SK-N-SH (cell line): ENCODE data around the gene VIPR2. TPM values are rescaled to one million over a fixed set of nuclear protein-coding genes. Genes with fewer than 3 reads are reported as not detected.

ENCODE experiments used
- CTCF ChIA-PET: fragments of 300-600, 350-600 bp; formaldehyde crosslinking; extraction: SDS; loops from one replicate; lab custom pipeline; 2021; lab: Yijun Ruan, JAX
- POLR2A ChIA-PET: fragments of 350-600 bp; sonication (Branson Sonifier 250); formaldehyde crosslinking; extraction: SDS; loops from one replicate; lab custom pipeline; 2020; ENCODE audit warnings: antibody characterized with exemption, inconsistent platforms; lab: Yijun Ruan, JAX
- DNase-seq: peaks from one replicate; pipeline ENCODE4 v3.0.0; 2012
- H2AFZ ChIP-seq: fragments of 200-600 bp; sonication (generic); 2 replicates; pipeline ENCODE4 v1.8.1; 2016; ENCODE audit warnings: antibody characterized with exemption, mild to moderate bottlenecking, low read depth
- H3F3A ChIP-seq: fragments of 200-600 bp; sonication (generic); replicated peaks from 2 replicates; pipeline ENCODE3; 2016; ENCODE audit warnings: antibody characterized with exemption, mild to moderate bottlenecking; ENCODE audit not compliant: insufficient read depth
- H3K27ac ChIP-seq, 2 experiments: fragments of 200-500 bp in 1 of 2; fragments of 200-600 bp in 1 of 2; sonication (Bioruptor generic) in 1 of 2; sonication (generic), shearing (Covaris generic) in 1 of 2; 2 replicates each; pipeline versions ENCODE4 v1.5.1 to v1.6.1; 2014 to 2016; ENCODE audit warnings: low read depth in 2 of 2, inconsistent platforms in 1 of 2, low read length in 1 of 2, mild to moderate bottlenecking in 1 of 2, mixed read lengths in 1 of 2
- H3K27me3 ChIP-seq: fragments of 200-600 bp; sonication (generic), shearing (Covaris generic); 2 replicates; pipeline ENCODE4 v1.6.1; 2016; ENCODE audit warnings: mixed run types; ENCODE audit not compliant: insufficient read depth
- H3K36me3 ChIP-seq, 2 experiments: fragments of 200-500 bp in 1 of 2; fragments of 200-600 bp in 1 of 2; sonication (Bioruptor generic) in 1 of 2; sonication (generic) in 1 of 2; replicated peaks in 1 of 2; 2 replicates each; pipeline versions ENCODE3 to v1.5.1; 2014 to 2016; ENCODE audit warnings: low read length in 1 of 2, mild to moderate bottlenecking in 1 of 2; ENCODE audit not compliant: insufficient read depth in 2 of 2, control insufficient read depth in 1 of 2
- H3K4me1 ChIP-seq, 2 experiments: fragments of 200-500 bp in 1 of 2; fragments of 200-600 bp in 1 of 2; sonication (Bioruptor generic) in 1 of 2; sonication (generic), shearing (Covaris generic) in 1 of 2; 2 replicates each; pipeline versions ENCODE4 v1.5.1 to v1.6.1; 2014 to 2016; ENCODE audit warnings: low read depth in 1 of 2, low read length in 1 of 2, mixed run types in 1 of 2; ENCODE audit not compliant: insufficient read depth in 2 of 2, control insufficient read depth in 1 of 2
- H3K4me2 ChIP-seq: fragments of 200-600 bp; sonication (generic), shearing (Covaris generic); 2 replicates; pipeline ENCODE4 v1.6.1; 2017; ENCODE audit warnings: mixed run types
- H3K4me3 ChIP-seq, 2 experiments: fragments of 200-500 bp in 1 of 2; fragments of 200-600 bp in 1 of 2; sonication (Bioruptor generic) in 1 of 2; sonication (generic), shearing (Covaris generic) in 1 of 2; 2 replicates each; pipeline versions ENCODE4 v1.5.1 to v1.8.1; 2014 to 2016; ENCODE audit warnings: low read depth in 2 of 2, inconsistent platforms in 1 of 2, low read length in 1 of 2, mild to moderate bottlenecking in 1 of 2, mixed read lengths in 1 of 2, moderate library complexity in 1 of 2
- H3K79me2 ChIP-seq: fragments of 200-600 bp; sonication (generic); 2 replicates; pipeline ENCODE4 v1.8.1; 2017; ENCODE audit warnings: mild to moderate bottlenecking; ENCODE audit not compliant: insufficient read depth
- H3K9ac ChIP-seq: fragments of 200-600 bp; sonication (generic); 2 replicates; pipeline ENCODE4 v1.6.1; 2017; ENCODE audit warnings: mixed run types
- H3K9me2 ChIP-seq: fragments of 200-600 bp; sonication (generic); 2 replicates; pipeline ENCODE4 v1.6.1; 2017; ENCODE audit warnings: mixed run types
- H3K9me3 ChIP-seq: fragments of 200-600 bp; sonication (generic); 2 replicates; pipeline ENCODE4 v1.6.1; 2017; ENCODE audit warnings: mixed run types, mild to moderate bottlenecking, moderate library complexity
- H4K20me1 ChIP-seq: fragments of 200-600 bp; sonication (generic); 2 replicates; pipeline ENCODE4 v1.6.1; 2017; ENCODE audit warnings: mild to moderate bottlenecking, mixed run types; ENCODE audit not compliant: insufficient read depth
- CHD2 ChIP-seq: fragments of 150-350 bp; IDR thresholded peaks from 2 replicates; pipeline ENCODE4 v1.6.1; 2018; ENCODE audit warnings: low read length; ENCODE audit not compliant: partially characterized antibody
- ELF1 ChIP-seq: IDR thresholded peaks from 2 replicates; pipeline ENCODE4 v1.4.0; 2012
- EP300 ChIP-seq, 2 experiments: IDR thresholded peaks; 2 replicates each; pipeline versions ENCODE4 v1.4.0 to v1.6.1; 2012; ENCODE audit warnings: borderline replicate concordance in 1 of 2, low read depth in 1 of 2, low read length in 1 of 2
- FOSL2 ChIP-seq: IDR thresholded peaks from 2 replicates; pipeline ENCODE4 v1.4.0; 2012; ENCODE audit warnings: low read depth, mild to moderate bottlenecking, moderate library complexity, borderline replicate concordance
- FOXM1 ChIP-seq: IDR thresholded peaks from 2 replicates; pipeline ENCODE4 v1.4.0; 2012; ENCODE audit warnings: low read depth, mild to moderate bottlenecking
- GABPA ChIP-seq: IDR thresholded peaks from 2 replicates; pipeline ENCODE4 v1.4.0; 2012; ENCODE audit warnings: low read depth, mild to moderate bottlenecking
- GATA2 ChIP-seq: sonication (generic); formaldehyde crosslinking; IDR thresholded peaks from 2 replicates; pipeline ENCODE4 v1.5.0; 2020; ENCODE audit warnings: mild to moderate bottlenecking, missing genetic modification reagents
- IRF3 ChIP-seq: fragments of 150-350 bp; IDR thresholded peaks from 2 replicates; pipeline ENCODE4 v1.6.1; 2016; ENCODE audit warnings: mild to moderate bottlenecking, low read depth, low read length
- JUND ChIP-seq: IDR thresholded peaks from 2 replicates; pipeline ENCODE4 v1.4.0; 2012
- MEF2A ChIP-seq: IDR thresholded peaks from 2 replicates; pipeline ENCODE4 v1.4.0; 2012; ENCODE audit warnings: low read depth, borderline replicate concordance
- MXI1 ChIP-seq: IDR thresholded peaks from 2 replicates; pipeline ENCODE4 v1.6.1; 2012; ENCODE audit warnings: mild to moderate bottlenecking, low read depth, low read length, improper control_type of control experiment
- POLR2AphosphoS5 ChIP-seq: IDR thresholded peaks from 2 replicates; pipeline ENCODE4 v1.6.1; 2012; ENCODE audit warnings: low read depth, low read length
- RAD21 ChIP-seq: IDR thresholded peaks from 2 replicates; pipeline ENCODE4 v1.6.1; 2012; ENCODE audit warnings: mild to moderate bottlenecking, low read length
- RCOR1 ChIP-seq: fragments of 150-350 bp; IDR thresholded peaks from 2 replicates; pipeline ENCODE4 v1.6.1; 2017; ENCODE audit warnings: antibody characterized with exemption, low read length
- RFX5 ChIP-seq: IDR thresholded peaks from 2 replicates; pipeline ENCODE4 v1.6.1; 2012; ENCODE audit warnings: mild to moderate bottlenecking, improper control_type of control experiment, low read length
- RXRA ChIP-seq: IDR thresholded peaks from 2 replicates; pipeline ENCODE4 v1.4.0; 2012; ENCODE audit warnings: low read depth, mild to moderate bottlenecking, borderline replicate concordance
- SIN3A ChIP-seq: IDR thresholded peaks from 2 replicates; pipeline ENCODE4 v1.6.1; 2012; ENCODE audit warnings: low read depth, mild to moderate bottlenecking, low read length, moderate library complexity, borderline replicate concordance
- TCF12 ChIP-seq: IDR thresholded peaks from 2 replicates; pipeline ENCODE4 v1.4.0; 2012
- TEAD4 ChIP-seq: IDR thresholded peaks from 2 replicates; pipeline ENCODE4 v1.4.0; 2012; ENCODE audit warnings: mild to moderate bottlenecking, borderline replicate concordance; ENCODE audit not compliant: insufficient read depth
- YY1 ChIP-seq: IDR thresholded peaks from 2 replicates; pipeline ENCODE4 v1.4.0; 2012; ENCODE audit warnings: low read depth, mild to moderate bottlenecking
- WGBS: methylation state at CpG from one replicate; pipeline ENCODE4 v1.1.6; 2017; ENCODE audit warnings: low lambda C conversion rate; 5-methylcytosine and 5-hydroxymethylcytosine counted together
- polyA plus RNA-seq, 3 experiments: library from polyadenylated mRNA; depleted of rRNA; stranded (reverse); fragments of >200 nt; gene quantifications; 2 replicates each; pipeline ENCODE4 v1.2.3, GENCODE V29; 2012
- TF ChIP-seq, protein P1 (sequence below): IDR thresholded peaks from 2 replicates; pipeline ENCODE4; 2012
- TF ChIP-seq, protein P2 (sequence below): IDR thresholded peaks from 2 replicates; pipeline ENCODE4 v1.6.1; 2012; ENCODE audit warnings: mild to moderate bottlenecking, low read depth, low read length, moderate library complexity
- TF ChIP-seq, protein P3 (sequence below): IDR thresholded peaks from 2 replicates; pipeline ENCODE4 v1.4.0; 2012; ENCODE audit warnings: low read depth, borderline replicate concordance

Gene VIPR2
- polyA plus RNA-seq, 1 of the 3 experiments (the other 2 are of a cell fraction), result not detected

- Histone ChIP-seq H3K79me2 (no peaks in the 10 kb centered on the region), H3K27me3 (no peaks in the 10 kb centered on the region), H3F3A (no peaks in the 10 kb centered on the region), H3K9me3 (no peaks in the 10 kb centered on the region), H3K36me3 (no peaks in the 10 kb centered on the region), H3K9ac (no peak overlapping the region), H3K4me3 (no peak overlapping the region), H3K9me2 (no peaks in the 10 kb centered on the region), H4K20me1 (no peaks in the 10 kb centered on the region), H2AFZ (no peak overlapping the region), H3K4me2 (no peak overlapping the region), H3K27ac (no peak overlapping the region), H3K4me1 (no peaks in the 10 kb centered on the region)
- POLR2A ChIA-PET, result no interaction called here
- WGBS, result 18% methylated on average over 9 of the region's 9 CpGs
- CTCF ChIA-PET, result interaction anchor here (0.9 kb wide), 1 partner anchor 9 kb away, joined by 3 read pairs; no protein-coding TSS in a partner anchor
- TF ChIP-seq FOSL2, result no peak
- no peak for TF ChIP-seq TEAD4
- no peak for TF ChIP-seq TCF12
- no peak for TF ChIP-seq POLR2AphosphoS5
- TF ChIP-seq SIN3A, result no peak
- TF ChIP-seq GABPA, result no peak
- TF ChIP-seq IRF3, result no peak
- no peak for TF ChIP-seq RCOR1
- TF ChIP-seq JUND, result no peak
- no peak for TF ChIP-seq YY1
- no peak for TF ChIP-seq RAD21
- no peak for TF ChIP-seq MXI1
- no peak for TF ChIP-seq FOXM1
- no peak for TF ChIP-seq RXRA
- no peak for TF ChIP-seq MEF2A
- DNase-seq, result no peak
These were observed 23.6 kb downstream of the VIPR2 start for GRCh38 chr7:159121068-159121467.

GRCh38 chr7:159120540-159120919 lies 24.1 kb downstream of the VIPR2 start:
- H3K9ac ChIP-seq, result no peak overlapping the region
- 66% methylated on average over 7 of the region's 7 CpGs for WGBS
- no peaks in the 10 kb centered on the region; a peak in 1 of 4 replicates for H3K4me1 ChIP-seq
- no peaks in the 10 kb centered on the region for H3K79me2 ChIP-seq
- no peaks in the 10 kb centered on the region for H4K20me1 ChIP-seq
- ChIA-PET POLR2A (no interaction called here), CTCF (interaction anchor here (0.9 kb wide), 1 partner anchor 9 kb away, joined by 3 read pairs; no protein-coding TSS in a partner anchor)
- H3K9me2 ChIP-seq, result no peaks in the 10 kb centered on the region
- H2AFZ ChIP-seq, result no peak overlapping the region
- DNase-seq, result no peak
- H3F3A ChIP-seq, result no peaks in the 10 kb centered on the region
- no peak overlapping the region for H3K4me2 ChIP-seq
- H3K27ac ChIP-seq, result no peak overlapping the region
- no peak for TF ChIP-seq TEAD4
- no peak for TF ChIP-seq RFX5
- no peak for TF ChIP-seq MEF2A
- TF ChIP-seq POLR2AphosphoS5, result no peak
- TF ChIP-seq, protein P1, sequence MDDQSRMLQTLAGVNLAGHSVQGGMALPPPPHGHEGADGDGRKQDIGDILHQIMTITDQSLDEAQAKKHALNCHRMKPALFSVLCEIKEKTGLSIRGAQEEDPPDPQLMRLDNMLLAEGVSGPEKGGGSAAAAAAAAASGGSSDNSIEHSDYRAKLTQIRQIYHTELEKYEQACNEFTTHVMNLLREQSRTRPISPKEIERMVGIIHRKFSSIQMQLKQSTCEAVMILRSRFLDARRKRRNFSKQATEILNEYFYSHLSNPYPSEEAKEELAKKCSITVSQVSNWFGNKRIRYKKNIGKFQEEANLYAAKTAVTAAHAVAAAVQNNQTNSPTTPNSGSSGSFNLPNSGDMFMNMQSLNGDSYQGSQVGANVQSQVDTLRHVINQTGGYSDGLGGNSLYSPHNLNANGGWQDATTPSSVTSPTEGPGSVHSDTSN, result no peak
- no peak for TF ChIP-seq EP300 (IDR thresholded peaks at IDR 0.05; ENCODE audit: borderline replicate concordance in 1 of 2, low read depth in 1 of 2, low read length in 1 of 2)
- TF ChIP-seq, protein P2, sequence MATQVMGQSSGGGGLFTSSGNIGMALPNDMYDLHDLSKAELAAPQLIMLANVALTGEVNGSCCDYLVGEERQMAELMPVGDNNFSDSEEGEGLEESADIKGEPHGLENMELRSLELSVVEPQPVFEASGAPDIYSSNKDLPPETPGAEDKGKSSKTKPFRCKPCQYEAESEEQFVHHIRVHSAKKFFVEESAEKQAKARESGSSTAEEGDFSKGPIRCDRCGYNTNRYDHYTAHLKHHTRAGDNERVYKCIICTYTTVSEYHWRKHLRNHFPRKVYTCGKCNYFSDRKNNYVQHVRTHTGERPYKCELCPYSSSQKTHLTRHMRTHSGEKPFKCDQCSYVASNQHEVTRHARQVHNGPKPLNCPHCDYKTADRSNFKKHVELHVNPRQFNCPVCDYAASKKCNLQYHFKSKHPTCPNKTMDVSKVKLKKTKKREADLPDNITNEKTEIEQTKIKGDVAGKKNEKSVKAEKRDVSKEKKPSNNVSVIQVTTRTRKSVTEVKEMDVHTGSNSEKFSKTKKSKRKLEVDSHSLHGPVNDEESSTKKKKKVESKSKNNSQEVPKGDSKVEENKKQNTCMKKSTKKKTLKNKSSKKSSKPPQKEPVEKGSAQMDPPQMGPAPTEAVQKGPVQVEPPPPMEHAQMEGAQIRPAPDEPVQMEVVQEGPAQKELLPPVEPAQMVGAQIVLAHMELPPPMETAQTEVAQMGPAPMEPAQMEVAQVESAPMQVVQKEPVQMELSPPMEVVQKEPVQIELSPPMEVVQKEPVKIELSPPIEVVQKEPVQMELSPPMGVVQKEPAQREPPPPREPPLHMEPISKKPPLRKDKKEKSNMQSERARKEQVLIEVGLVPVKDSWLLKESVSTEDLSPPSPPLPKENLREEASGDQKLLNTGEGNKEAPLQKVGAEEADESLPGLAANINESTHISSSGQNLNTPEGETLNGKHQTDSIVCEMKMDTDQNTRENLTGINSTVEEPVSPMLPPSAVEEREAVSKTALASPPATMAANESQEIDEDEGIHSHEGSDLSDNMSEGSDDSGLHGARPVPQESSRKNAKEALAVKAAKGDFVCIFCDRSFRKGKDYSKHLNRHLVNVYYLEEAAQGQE, result no peak
- no peak for TF ChIP-seq CHD2
- no peak for TF ChIP-seq GATA2 (CRISPR knock-in tag)
- TF ChIP-seq ELF1, result no peak
- TF ChIP-seq JUND, result no peak
- no peak for TF ChIP-seq TCF12
- TF ChIP-seq, protein P3, sequence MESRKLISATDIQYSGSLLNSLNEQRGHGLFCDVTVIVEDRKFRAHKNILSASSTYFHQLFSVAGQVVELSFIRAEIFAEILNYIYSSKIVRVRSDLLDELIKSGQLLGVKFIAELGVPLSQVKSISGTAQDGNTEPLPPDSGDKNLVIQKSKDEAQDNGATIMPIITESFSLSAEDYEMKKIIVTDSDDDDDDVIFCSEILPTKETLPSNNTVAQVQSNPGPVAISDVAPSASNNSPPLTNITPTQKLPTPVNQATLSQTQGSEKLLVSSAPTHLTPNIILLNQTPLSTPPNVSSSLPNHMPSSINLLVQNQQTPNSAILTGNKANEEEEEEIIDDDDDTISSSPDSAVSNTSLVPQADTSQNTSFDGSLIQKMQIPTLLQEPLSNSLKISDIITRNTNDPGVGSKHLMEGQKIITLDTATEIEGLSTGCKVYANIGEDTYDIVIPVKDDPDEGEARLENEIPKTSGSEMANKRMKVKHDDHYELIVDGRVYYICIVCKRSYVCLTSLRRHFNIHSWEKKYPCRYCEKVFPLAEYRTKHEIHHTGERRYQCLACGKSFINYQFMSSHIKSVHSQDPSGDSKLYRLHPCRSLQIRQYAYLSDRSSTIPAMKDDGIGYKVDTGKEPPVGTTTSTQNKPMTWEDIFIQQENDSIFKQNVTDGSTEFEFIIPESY, result no peak
- no peak overlapping the region for H3K4me3 ChIP-seq
- no peaks in the 10 kb centered on the region for H3K27me3 ChIP-seq
- H3K36me3 ChIP-seq, result no peaks in the 10 kb centered on the region
- H3K9me3 ChIP-seq, result no peaks in the 10 kb centered on the region
